ENCODE data around the gene ZFP14.
"Not testable (repeated sequence)": the region's sequence is repeated elsewhere in the genome, so short reads cannot be mapped to it uniquely, and the experiment has no call there.

Gene ZFP14

DNA sequence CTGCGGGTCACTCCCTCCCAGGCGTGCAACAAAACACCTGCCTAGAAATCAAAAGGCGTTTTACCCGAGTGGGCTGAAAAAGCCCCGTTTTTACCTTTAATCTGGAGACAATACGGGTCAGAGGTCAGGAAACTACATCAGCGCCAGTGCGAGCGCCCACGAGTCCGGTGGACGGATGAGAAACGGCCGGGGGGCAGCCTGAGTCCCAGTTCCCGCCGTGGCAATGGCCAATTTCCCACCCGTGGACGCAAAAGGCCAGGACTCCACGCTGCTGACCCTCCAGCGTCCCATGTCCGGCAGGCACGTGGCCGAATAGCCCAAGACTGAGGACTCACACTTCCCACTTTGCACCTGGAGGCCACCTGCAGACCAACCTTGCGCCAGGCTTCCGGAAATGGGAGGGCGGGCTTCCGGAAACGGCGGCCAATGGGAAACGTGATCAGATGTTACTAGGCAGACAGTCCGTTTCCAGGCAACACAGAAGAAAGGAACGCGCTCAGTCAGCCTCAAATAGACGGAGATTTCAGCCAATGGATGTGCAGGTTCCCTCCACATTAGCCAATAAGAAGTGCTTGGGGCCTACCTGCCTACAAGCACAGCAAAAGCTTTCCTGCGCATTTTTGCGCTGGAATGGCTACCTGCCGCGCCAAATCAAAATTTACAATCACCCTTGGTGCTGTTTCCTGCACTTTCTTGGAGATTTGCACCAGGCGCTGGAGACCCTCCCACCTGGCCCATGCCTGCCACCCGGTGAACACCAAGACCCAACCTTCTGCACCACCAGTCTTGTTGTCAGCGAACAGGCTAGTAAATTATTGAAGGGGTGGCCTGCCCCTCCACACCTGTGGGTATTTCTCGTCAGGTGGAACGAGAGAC is 47.4 kb downstream of the ZFP14 start:
- peak; percentile 23 to 59 for DNase-seq (ENCODE audit: low read depth in 2 of 2)

DNA sequence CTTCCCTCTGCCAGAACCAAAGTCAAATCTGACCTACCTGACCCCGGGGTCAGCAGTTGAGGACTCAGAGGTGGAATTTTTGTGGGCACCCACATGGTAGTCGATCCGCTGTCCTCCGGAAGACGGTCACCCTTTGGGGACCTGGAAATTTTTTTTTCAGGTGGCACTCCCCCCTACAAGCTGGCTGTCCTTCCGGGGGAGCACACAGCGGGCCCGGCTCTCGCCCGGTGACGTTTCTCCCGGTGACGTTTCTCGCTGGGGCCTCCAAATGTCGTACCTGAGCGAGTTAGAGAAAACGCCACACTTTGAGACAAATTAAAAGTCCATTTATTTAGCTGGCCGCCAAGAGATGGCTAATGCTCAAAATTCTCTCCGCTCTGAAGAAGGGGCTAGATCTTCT is 48.8 kb downstream of the ZFP14 start:
- no peak for DNase-seq (ENCODE audit: low read depth in 2 of 2)

DNA sequence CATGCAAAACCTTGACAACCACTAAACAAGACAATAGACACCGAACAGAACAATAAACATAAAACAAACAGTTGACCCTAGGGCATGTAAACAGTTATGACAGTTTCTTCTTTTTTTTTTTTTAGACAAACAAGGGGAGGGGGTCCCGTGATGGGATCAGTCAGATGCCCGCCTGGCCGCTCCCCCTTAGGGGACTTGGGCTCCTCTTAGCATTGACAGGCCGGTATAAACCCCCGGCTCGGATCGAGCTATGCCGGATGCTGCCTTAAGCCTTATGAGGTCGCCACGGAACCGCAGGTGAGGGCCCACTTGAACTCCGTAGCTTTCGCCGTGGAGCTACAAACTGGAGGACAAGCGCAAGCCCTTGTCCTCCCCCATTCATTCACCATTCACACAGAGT is 49.5 kb downstream of the ZFP14 start:
- DNase-seq (ENCODE audit: low read depth in 2 of 2) = not testable (repeated sequence)

DNA sequence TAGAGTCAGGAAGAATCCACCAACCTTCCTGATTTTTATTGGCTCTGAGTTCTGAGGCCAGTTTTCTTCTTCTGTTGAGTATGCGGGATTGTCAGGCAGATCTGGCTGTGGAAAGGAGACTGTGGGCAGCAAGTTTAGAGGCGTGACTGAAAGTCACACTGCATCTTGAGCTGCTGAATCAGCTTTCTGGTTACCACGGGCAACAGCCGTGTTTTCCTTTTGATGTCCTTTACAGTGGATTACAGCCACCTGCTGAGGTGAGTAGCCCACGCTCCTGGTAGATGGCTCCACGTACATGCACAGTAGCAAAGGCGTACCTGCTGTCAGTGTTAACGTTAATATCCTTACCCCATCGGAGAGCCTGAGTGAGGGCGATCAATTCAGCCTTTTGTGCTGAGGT is 52.4 kb downstream of the ZFP14 start:
- DNase-seq (ENCODE audit: low read depth in 2 of 2) = not testable (repeated sequence)

DNA sequence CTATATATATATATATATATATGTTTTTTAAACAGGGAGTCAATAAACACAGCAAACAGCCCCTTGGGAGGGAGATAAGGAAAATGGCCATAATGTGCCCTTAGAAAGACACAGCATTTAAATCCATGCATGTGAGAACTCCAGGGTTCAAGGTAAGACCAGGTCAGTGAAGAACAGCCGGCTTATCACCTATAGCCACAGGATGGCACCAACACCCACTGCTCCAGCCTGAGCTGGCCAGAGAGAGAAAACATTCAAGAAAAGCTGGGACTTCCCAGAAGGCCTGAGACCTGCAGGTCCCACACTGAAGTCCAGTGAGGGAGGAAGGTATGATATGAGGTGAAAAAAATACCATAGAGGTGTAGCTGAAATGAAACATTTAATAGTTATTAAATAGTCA is 63.8 kb downstream of the ZFP14 start:
- not testable (repeated sequence) for DNase-seq (ENCODE audit: low read depth in 2 of 2)

DNA sequence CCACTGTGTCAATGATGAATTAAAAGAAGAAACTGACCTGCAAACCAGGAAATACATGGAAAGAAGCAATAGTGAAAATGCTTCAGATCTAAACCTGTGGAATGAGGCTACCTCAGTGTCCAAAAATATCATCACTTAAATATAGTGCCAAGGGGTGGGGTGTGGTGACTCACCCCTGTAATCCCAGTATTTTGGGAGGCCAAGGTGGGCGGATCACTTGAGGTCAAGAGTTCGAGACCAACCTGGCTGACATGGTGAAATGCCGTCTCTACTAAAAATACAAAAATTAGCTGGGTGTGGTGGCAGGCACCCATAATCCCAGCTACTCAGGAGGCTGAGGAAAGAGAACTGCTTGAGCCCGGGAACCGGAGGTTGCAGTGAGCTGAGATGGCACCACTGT is 64.9 kb downstream of the ZFP14 start:
- DNase-seq (ENCODE audit: low read depth in 2 of 2) = not testable (repeated sequence)

DNA sequence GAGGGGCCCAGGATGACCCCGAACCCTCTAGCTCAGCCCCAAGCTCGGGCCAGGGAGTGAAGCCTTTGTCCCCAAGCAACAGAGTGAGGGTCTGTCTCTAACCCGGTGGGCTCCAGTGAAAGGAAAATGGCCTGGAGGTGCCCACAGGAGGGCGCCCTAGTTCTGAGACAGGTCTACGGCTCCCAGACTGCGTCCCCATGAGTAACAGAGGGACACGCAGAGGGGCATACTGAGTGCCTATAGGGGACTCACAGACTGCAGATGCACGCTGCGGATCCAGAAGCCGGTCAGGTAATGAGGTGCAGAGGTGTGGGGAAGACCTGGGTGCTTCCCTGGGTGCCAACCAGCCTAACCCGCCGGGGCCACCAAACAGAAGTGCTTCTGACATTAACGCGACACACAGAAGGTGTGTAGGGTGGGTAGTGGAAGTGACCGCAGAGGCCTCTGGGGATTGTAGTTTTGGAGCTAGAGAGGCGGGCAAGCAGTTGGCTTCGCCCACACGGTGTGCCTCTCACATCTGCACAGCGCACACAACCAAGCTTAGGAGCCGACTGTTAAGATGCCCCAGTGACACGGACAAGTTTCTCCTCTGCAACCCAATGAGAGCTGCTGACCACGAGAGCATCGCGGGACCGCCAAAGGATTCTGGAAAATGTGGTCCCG is 67.8 kb downstream of the ZFP14 start:
- DNase-seq (ENCODE audit: low read depth in 2 of 2) = not testable (repeated sequence)

DNA sequence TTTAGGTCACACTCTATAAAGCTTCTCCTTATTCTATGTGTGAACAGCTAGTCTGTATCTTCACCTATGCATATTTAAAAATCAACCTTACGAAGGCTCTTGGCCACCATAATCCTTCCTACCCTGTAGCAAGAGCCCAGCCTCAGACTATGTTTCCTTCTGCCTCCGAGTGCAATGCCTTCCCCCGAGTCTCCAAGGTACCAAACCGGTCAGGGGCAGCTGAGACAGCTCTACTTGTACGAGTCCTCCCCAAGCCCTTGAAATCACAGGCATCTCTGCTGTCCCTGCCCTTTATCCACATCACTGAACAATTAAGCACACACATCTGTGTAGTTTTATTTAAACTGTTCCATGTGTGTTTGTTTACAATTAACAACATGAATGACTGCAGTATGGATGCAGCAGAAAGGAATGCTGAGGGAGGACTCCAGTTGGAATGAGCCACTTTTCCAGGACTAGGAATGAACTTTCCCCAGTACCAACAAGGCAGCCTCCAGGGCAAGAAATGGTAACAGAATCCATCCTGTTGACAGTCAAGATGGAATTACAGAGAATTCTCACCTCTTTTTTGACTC is 68.5 kb downstream of the ZFP14 start:
- not testable (repeated sequence) for DNase-seq (ENCODE audit: low read depth in 2 of 2)

DNA sequence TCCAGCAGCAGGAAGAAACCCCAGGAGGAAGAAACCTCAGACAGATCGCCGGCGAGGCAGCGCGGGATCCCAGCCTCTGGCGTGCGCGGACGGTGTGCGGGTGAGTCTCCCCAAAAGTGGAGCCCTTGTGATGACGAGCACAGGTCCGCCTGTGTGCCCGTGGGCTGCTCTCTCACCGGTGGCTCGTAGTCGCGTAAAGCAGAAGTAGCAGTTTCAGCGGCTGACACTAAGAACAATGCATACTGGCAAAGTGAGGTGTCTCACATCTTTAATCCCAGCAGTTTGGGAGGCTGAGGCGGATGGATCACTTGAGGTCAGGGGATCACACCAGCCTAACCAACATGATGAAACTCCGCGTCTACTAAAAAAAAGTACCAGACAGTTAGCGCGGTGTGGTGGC is 69.2 kb downstream of the ZFP14 start:
- not testable (repeated sequence) for DNase-seq (ENCODE audit: low read depth in 2 of 2)

DNA sequence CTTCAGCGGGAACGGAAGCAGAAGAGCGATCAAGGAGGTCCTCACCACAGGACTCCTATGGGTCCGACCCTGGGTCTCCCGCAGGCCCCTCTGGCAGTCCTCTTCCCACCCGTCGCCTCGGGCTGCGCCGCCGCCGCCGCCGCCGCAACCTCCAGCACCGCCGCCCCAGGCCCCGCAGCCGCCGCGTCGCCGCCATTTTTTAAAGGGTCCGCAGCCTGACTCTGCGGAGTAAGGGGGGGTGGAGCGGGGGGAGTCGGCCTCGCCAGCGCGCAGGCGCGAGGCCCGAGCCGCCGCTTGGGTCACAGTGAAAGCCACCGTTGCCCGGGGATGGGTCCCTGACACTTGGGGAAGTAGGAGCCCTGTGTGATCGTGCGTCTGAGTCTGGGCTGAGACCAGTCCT is 69.7 kb downstream of the ZFP14 start:
- not testable (repeated sequence) for DNase-seq (ENCODE audit: low read depth in 2 of 2)

DNA sequence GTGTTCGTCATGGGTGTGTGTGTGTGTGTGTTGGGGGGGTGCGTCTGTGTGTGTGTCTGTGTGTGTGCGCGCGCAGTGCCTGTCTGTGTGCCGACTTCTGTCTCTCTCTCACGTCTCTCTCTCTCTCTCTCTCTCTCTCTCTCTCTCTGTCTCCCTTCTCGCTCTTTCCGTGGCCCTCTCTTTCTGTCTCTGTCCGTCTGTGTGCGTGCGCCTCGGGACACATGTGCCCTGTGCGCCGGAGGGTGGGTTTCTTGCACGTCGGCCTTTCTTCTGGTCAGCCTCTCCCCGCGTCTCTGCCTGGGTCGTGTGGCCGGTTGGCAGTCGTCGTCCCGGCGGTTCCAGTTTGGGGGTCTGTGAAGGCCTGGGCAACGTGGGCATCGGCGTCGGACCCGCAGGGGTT is 86.7 kb downstream of the ZFP14 start:
- not testable (repeated sequence) for DNase-seq (ENCODE audit: low read depth in 2 of 2)

Data from stimulated activated CD8-positive, alpha-beta memory T cell treated with anti-CD3 and anti-CD28 coated beads, Interleukin-15, amount 100 ng/mL, for 4 hours (primary cell).